Smooth muscle cell (in vitro differentiated cells): ENCODE measurements around the gene HSBP1L1. TPM values are rescaled to one million over a fixed set of nuclear protein-coding genes. Genes with fewer than 3 reads are reported as not detected.

Source experiments
- DNase-seq: peaks from one replicate; lab custom pipeline; 2025; ENCODE audit not compliant: unreplicated experiment; lab: John Stamatoyannopoulos, UW
- H2AFZ ChIP-seq: fragments of 200-600 bp; sonication (generic); 2 replicates; pipeline ENCODE4 v1.6.0; 2016; ENCODE audit warnings: antibody characterized with exemption, low read depth, mild to moderate bottlenecking
- H3F3A ChIP-seq: fragments of 200-600 bp; sonication (generic); 2 replicates; pipeline ENCODE4 v1.6.0; 2017; ENCODE audit warnings: antibody characterized with exemption, low read depth
- H3K27ac ChIP-seq: fragments of 200-600 bp; sonication (generic); 2 replicates; pipeline ENCODE4 v1.5.1; 2016; ENCODE audit warnings: low read depth, mild to moderate bottlenecking
- H3K27me3 ChIP-seq: fragments of 200-600 bp; sonication (generic); 2 replicates; pipeline ENCODE4 v1.6.1; 2016; ENCODE audit warnings: low read depth, mild to moderate bottlenecking
- H3K36me3 ChIP-seq: fragments of 200-600 bp; sonication (generic); 2 replicates; pipeline ENCODE4 v1.5.1; 2016; ENCODE audit warnings: low read depth
- H3K4me1 ChIP-seq: fragments of 200-600 bp; sonication (generic); 2 replicates; pipeline ENCODE4 v1.5.1; 2016; ENCODE audit warnings: low read depth
- H3K4me2 ChIP-seq: fragments of 200-600 bp; sonication (generic); 2 replicates; pipeline ENCODE4 v1.6.0; 2016; ENCODE audit warnings: mild to moderate bottlenecking
- H3K4me3 ChIP-seq: fragments of 200-600 bp; sonication (generic); 2 replicates; pipeline ENCODE4 v1.5.1; 2016; ENCODE audit warnings: mild to moderate bottlenecking
- H3K79me2 ChIP-seq: fragments of 200-600 bp; sonication (generic); 2 replicates; pipeline ENCODE4 v1.6.0; 2016; ENCODE audit warnings: low read depth, mild to moderate bottlenecking
- H3K9ac ChIP-seq: fragments of 200-600 bp; sonication (generic); 2 replicates; pipeline ENCODE4 v1.6.0; 2016; ENCODE audit warnings: low read depth
- H3K9me3 ChIP-seq: fragments of 200-600 bp; sonication (generic); replicated peaks from 2 replicates; pipeline ENCODE4 v1.5.1; 2016; ENCODE audit warnings: low read depth
- H4K20me1 ChIP-seq: fragments of 200-600 bp; sonication (generic); 2 replicates; pipeline ENCODE4 v1.6.0; 2016; ENCODE audit warnings: low read depth
- CTCF ChIP-seq: fragments of 200-600 bp; sonication (generic); IDR thresholded peaks from 2 replicates; pipeline ENCODE4 v1.5.1; 2017; ENCODE audit warnings: borderline replicate concordance, mild to moderate bottlenecking, antibody characterized with exemption; ENCODE audit not compliant: insufficient read depth, poor library complexity, severe bottlenecking
- WGBS: methylation state at CpG from one replicate; pipeline ENCODE4 v1.1.7; 2016; ENCODE audit warnings: low lambda C conversion rate; 5-methylcytosine and 5-hydroxymethylcytosine counted together
- polyA plus RNA-seq: library from polyadenylated mRNA; unstranded; fragments of >200 nt; fragmentation: Nextera tagmentation; extraction: Ambion mirVana; gene quantifications from 2 replicates; pipeline ENCODE4 v1.2.1, GENCODE V29; 2016
- total RNA-seq: library from RNA; depleted of rRNA; stranded (reverse); fragments of >200 nt; gene quantifications from 2 replicates; pipeline ENCODE4 v1.2.3, GENCODE V29; 2014

The HSBP1L1 gene
- total and polyA plus RNA-seq, 2 experiments from 2014 or later: 12.4 to 24.6 TPM

- Histone ChIP-seq H3K27me3 (no peaks in the 10 kb centered on the region), H3K4me1 (peaks cover 10% of the 10 kb centered on the region), H4K20me1 (peaks cover 52% of the 10 kb centered on the region), H3K9me3 (no peaks in the 10 kb centered on the region), H3K4me2 (peak overlapping the region; percentile 96), H3K36me3 (no peaks in the 10 kb centered on the region), H3K9ac (peak overlapping the region; percentile 81), H3F3A (peaks cover 5% of the 10 kb centered on the region), H2AFZ (peak overlapping the region; percentile 82), H3K27ac (peak overlapping the region; percentile 82), H3K4me3 (peak overlapping the region; percentile 89), H3K79me2 (peaks cover 57% of the 10 kb centered on the region)
- DNase-seq: no peak
- WGBS: 0% methylated on average over 6 of the region's 6 CpGs
- no peak for TF ChIP-seq CTCF
Observed at GRCh38 chr18:79987566-79987965, 23.1 kb downstream of the HSBP1L1 start.

GRCh38 chr18:79988071-79988450 lies 23.6 kb downstream of the HSBP1L1 start:
- DNase-seq: peak; percentile 45
- peaks cover 5% of the 10 kb centered on the region for H3F3A ChIP-seq
- peaks cover 47% of the 10 kb centered on the region for H4K20me1 ChIP-seq
- H3K27ac ChIP-seq: peak overlapping the region; percentile 82
- H3K27me3 ChIP-seq: no peaks in the 10 kb centered on the region
- H3K79me2 ChIP-seq: peaks cover 52% of the 10 kb centered on the region
- peak overlapping the region; percentile 96 for H3K4me2 ChIP-seq
- peak overlapping the region; percentile 89 for H3K4me3 ChIP-seq
- WGBS: under 1% methylated on average over 46 of the region's 48 CpGs
- H3K9ac ChIP-seq: peak overlapping the region; percentile 81
- H3K9me3 ChIP-seq: no peaks in the 10 kb centered on the region
- no peaks in the 10 kb centered on the region for H3K36me3 ChIP-seq
- peaks cover 10% of the 10 kb centered on the region for H3K4me1 ChIP-seq
- no peak for TF ChIP-seq CTCF
- peak overlapping the region; percentile 82 for H2AFZ ChIP-seq

DNA sequence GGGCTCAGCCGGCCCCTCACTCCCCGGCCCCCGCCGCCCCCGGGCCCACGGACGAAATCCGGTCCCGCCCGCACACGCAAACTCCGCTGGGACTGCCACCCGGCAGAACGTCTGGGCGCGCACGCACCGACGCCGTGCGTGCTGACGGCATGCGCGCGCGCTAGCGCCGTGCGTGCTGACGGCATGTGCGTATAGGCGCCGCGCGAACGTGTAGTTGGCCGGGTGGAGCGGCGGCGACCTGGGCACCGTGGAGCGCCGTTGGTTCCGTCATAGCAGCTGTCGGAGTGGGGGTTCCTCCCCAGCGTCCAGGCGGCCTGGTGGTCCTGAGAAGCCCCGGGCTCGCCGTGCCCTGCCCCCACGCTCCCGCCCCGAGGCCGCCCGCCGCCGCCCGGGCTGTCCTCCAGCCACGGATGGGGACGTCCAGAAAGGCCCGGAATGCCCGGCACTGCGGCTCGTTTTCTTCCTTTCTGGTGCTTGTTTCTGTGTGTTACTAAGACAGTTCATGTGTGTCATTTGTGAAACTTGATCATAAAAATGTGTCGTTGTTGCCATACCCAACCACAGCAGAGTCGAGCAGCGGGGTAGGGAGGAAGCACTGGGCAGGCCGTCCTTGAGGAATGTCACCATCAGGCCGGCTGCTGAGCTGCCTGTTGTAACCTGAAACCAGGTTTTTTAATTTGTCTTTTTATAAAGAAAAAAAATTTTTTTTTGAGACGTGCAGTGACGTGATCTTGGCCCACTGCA lies 24.2 kb downstream of the HSBP1L1 start, which contains the start of gene TXNL4A:
TSS of gene TXNL4A (minus strand) at position 113 of the 744 bp plus-strand sequence. CDS start 171 bp downstream, outside the sequence.
- Histone ChIP-seq H3K9me3 (no peaks in the 10 kb centered on the region), H3K9ac (peak within 1 kb of the TSS; percentile 81), H3K79me2 (peaks cover 46% of the 10 kb centered on the region), H2AFZ (peak within 1 kb of the TSS; percentile 82), H3K4me2 (peak within 1 kb of the TSS; percentile 96), H3K27ac (peak within 1 kb of the TSS; percentile 82), H3K4me1 (peaks cover 10% of the 10 kb centered on the region), H3F3A (peaks cover 5% of the 10 kb centered on the region), H3K4me3 (peak within 1 kb of the TSS; percentile 89), H4K20me1 (peaks cover 41% of the 10 kb centered on the region), H3K27me3 (no peaks in the 10 kb centered on the region), H3K36me3 (no peaks in the 10 kb centered on the region)
- TF ChIP-seq CTCF: no peak
- WGBS: 1% methylated on average over 58 of the region's 71 CpGs
- peak; percentile 60 for DNase-seq

- Histone ChIP-seq H2AFZ (peak overlapping the region; percentile 82), H3K79me2 (peaks cover 41% of the 10 kb centered on the region), H3K4me2 (peak overlapping the region; percentile 96), H3K9ac (peak overlapping the region; percentile 81), H3K27me3 (no peaks in the 10 kb centered on the region), H3K4me1 (peaks cover 10% of the 10 kb centered on the region), H4K20me1 (peaks cover 36% of the 10 kb centered on the region), H3F3A (peaks cover 5% of the 10 kb centered on the region), H3K27ac (peak overlapping the region; percentile 82), H3K4me3 (peak overlapping the region; percentile 89), H3K9me3 (no peaks in the 10 kb centered on the region), H3K36me3 (no peaks in the 10 kb centered on the region)
- no peak for TF ChIP-seq CTCF
- no peak for DNase-seq
- 72% methylated on average over 14 of the region's 14 CpGs for WGBS
Observed at GRCh38 chr18:79989195-79989497, 24.7 kb downstream of the HSBP1L1 start.
